GM10266 (cell line): ENCODE results near the gene TRMT1.

Experiments used
- DNase-seq: peaks from one replicate; pipeline ENCODE4 v3.0.0; 2012; ENCODE audit errors: extremely low spot score
- TF ChIP-seq, protein P1 (sequence below): IDR thresholded peaks from 2 replicates; pipeline ENCODE4 v1.5.1; 2012; ENCODE audit warnings: mild to moderate bottlenecking, low read depth; ENCODE audit not compliant: control insufficient read depth, insufficient read depth; ENCODE audit errors: missing control alignments

The TRMT1 gene

DNA sequence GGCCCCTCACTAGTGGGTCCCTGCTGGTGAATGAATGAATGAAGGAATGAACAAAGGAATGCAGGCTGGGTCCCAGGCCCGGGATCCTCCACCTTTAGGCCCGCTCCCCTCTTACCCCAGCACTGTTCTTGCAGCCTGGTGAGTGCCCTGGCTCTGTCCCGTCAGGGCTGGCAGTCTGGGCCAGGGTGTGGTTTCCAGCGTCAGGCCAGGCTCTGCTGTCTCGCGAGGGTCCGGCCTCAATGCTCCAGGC is 14.2 kb downstream of the TRMT1 start:
- no peak for DNase-seq
- TF ChIP-seq, protein P1, sequence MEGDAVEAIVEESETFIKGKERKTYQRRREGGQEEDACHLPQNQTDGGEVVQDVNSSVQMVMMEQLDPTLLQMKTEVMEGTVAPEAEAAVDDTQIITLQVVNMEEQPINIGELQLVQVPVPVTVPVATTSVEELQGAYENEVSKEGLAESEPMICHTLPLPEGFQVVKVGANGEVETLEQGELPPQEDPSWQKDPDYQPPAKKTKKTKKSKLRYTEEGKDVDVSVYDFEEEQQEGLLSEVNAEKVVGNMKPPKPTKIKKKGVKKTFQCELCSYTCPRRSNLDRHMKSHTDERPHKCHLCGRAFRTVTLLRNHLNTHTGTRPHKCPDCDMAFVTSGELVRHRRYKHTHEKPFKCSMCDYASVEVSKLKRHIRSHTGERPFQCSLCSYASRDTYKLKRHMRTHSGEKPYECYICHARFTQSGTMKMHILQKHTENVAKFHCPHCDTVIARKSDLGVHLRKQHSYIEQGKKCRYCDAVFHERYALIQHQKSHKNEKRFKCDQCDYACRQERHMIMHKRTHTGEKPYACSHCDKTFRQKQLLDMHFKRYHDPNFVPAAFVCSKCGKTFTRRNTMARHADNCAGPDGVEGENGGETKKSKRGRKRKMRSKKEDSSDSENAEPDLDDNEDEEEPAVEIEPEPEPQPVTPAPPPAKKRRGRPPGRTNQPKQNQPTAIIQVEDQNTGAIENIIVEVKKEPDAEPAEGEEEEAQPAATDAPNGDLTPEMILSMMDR = no peak

DNA sequence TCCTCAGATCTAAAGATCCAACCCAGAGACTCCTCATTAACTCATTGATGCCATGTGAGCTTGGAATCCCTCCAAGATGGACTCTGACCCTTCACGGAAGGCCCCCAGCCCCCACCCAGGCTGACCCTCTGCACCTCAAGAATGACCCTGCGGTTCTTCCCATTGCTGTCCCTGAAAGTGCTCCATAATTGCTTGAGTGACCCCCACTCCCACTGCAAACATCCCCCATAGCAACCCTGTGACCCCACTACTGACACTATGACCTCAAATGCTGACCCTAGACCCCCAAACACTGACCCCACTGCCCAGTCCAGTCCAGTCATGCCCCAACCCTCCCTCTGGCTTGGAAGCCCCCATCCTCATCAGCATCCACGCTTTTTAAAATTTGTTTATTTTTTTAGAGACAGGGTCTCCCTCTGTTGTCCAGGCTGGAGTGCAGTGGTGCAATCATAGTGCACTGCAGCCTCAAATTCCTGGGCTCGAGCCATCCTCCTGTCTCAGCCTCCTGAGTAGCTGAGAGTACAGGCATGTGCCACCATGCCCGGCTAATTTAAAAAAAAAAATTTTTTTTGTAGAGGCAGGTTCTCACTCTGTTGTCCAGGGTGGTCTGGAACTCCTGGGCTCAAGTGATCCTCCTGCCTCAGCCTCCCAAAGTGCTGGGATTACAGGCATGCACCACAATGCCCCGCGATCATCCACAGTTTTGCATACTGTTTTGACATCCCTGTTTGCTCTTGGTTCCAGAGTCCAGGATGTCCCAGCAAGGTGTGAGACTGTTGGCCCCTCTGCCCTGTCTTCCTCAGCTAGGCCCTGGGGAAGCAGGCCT is 14.7 kb downstream of the TRMT1 start:
- no peak for DNase-seq
- TF ChIP-seq, protein P1 = no peak

DNA sequence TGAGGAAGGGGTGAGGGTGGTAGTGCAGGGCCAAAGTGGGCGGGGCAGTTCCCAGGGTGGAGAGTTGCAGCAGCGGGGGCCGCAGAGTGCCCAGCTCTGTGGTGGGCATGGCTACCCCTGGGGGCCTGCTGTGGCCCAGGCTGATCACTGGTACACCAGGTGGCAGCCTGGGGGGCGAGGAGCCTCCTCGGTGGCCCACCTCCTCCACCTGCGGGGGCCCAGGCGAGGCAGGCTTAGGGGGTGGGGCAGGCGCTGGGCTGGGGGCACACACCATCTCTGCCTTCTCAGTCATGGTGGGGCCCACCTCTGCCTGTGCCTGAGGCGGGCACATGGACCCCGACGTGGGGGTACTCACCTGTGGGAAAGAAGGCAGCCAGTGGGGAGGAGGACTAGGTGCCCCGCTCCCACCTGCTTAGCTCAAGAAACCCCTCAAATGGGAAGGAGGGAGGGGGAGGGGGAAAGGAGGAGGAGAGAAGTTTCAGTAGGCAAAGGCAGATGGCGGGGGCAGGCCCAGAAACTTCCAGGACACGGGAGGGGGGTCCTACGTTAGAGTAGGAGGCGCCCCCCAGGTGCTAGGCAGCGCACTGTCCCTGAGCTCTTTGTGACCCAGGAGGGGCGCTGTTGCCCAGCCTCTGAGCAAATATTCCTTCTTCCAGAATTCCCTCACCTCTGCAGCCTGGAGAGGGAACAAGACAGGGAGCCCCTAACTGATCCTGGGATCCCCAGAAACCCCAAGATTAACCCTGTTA is 15.5 kb downstream of the TRMT1 start:
- no peak for DNase-seq
- TF ChIP-seq, protein P1 = peak; percentile 41

DNA sequence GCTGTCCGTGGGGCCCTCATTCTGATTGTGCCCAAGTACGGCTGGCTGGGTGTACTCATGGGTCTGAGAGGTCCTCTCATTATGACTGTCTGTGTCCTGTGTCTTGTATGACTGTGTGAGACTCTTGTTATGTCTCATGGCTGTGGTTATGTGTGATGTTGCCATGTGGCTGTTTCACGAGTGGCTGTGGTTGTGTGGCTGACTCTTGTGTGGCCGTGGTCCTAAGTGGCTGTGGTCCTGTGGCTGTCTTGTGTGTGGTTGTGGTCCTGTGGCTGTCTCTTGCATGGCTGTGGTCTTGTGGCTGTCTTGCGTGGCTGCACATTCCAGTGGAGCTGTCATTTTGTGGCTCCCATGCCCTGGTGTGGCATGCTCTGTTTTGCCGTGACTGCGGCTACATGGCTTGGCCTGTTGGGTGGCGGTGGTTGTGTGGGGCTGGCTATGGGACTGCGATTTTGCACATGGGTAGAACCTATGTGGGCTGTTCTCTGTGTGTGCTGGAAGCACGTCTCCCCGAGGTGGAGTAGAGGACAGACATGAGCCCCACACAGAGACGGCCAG is 16.4 kb downstream of the TRMT1 start:
- peak; percentile 94 for DNase-seq
- TF ChIP-seq, protein P1 = no peak

DNA sequence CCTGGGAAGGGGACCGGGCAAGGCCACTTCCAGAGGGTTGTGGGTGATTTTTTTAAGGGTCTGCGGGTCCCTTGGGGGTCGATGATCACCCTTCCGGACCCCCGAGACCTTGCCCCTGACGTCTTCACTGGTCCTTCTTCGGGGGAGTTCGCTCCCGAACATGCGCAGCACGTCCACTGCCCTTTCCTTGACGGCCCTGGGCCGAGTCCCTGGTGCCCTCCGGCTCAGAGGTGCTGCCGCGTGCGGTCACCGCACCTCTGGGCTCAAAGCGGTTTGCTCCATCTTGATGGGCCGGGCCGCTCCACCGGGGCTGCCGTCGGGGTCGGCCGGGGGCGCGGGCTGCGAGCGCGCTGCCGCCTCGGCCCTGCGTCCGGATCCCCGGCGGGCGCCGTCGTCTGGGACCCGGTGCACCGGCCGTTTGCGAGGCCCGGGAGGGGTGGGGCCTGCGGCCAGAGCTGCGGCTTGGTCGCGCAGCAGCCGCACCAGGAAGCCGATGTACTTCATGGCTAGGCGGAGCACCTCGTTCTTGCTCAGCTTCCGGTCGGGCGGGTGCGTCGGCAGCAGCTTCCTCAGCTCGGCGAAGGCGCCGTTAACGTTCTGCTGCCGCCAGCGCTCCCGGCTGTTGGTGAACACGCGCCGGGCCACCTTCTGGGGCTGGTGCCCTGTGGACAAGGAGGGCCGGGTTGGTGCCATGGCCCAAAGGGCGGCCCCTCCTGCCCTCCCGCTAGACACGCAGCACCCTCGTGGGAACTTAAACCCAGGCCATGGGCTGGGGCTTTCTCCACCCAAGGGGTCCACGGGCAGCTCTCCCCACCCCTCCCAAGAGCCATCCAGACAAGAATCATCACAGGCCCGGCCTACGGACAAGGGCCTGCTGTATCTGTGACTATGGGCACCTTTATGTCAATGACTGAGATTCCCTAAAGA is 17.2 kb downstream of the TRMT1 start:
- TF ChIP-seq, protein P1 = no peak
- peak; percentile 88 for DNase-seq

DNA sequence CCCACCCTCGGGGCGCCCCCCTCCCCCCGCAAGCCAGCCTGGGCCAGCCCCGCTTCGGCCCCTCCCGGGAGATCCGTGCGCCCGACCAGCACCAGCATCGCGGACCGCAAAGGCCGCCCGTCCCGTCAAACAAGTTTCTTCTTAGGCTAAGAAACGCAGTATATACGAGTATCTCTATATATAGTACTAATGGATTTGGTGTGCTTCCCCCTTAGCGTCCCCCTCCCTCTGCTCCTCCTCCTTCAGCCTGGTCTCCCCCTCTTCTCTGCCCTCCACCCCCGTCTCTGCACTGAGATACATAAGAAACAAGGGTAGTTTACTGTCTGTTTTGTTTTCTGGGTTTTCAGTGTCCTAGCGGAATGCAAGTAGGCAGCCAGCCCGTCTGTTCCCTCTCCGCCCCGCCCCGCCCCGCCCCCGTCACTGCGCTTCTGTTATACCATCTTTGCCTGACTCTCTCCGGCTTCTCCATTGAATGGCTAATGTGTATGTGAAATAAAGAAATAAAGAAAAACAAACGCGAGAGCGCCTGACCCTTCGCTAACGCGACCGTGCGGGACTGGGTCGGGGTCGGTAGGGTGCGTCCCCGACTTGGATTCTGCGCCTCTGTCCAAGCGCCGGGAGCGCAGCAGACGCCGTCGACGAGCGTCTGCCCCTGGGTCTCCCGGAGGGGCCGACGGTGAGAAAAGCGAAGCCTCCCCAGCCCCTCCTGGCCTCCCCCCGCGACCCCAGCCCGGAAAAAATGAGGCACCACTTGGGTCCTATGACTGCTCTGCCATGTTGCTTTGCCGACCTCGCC is 18.1 kb downstream of the TRMT1 start:
- TF ChIP-seq, protein P1 = no peak
- DNase-seq = no peak
